Measurements from ENCODE around the gene CBFB. TPM values are rescaled to one million over a fixed set of nuclear protein-coding genes. Genes with fewer than 3 reads are reported as not detected.

The CBFB gene
- total and polyA plus RNA-seq, 3 experiments from 2014 or later = 100 to 141 (median 132) TPM

GRCh38 chr16:67013233-67013822 lies 15.6 kb upstream of the CBFB start:
- H3K4me1 Mint-ChIP-seq = peaks cover 2 to 10% (median 6%) of the 10 kb centered on the region in 3 donors
- no peaks in the 10 kb centered on the region for H3K27me3 ChIP-seq (ENCODE audit: insufficient read depth, low read length, poor library complexity, severe bottlenecking)
- peak overlapping the region; percentile 53 for H3K4me3 ChIP-seq (ENCODE audit: low read length)
- no peaks in the 10 kb centered on the region for H3K36me3 Mint-ChIP-seq
- H3K4me1 ChIP-seq (ENCODE audit: insufficient read depth, low read length) = peaks cover 16% of the 10 kb centered on the region
- peaks cover 0 to 8% of the 10 kb centered on the region in 2 donors for H3K27me3 Mint-ChIP-seq
- H3K27ac Mint-ChIP-seq = no peak overlapping the region
- H3K27ac ChIP-seq (ENCODE audit: low read depth, low read length) = no peak overlapping the region
- H3K9me3 Mint-ChIP-seq = no peaks in the 10 kb centered on the region
- no peak for DNase-seq
- peak overlapping the region; percentile 23 to 80 (median 61) for H3K4me3 Mint-ChIP-seq
- no peaks in the 10 kb centered on the region for H3K36me3 ChIP-seq (ENCODE audit: insufficient read depth, low read length)
- H3K9me3 ChIP-seq (ENCODE audit: low read length) = no peaks in the 10 kb centered on the region
- ChIA-PET POLR2A (interaction anchor here (0.5 to 3.1 kb wide), 8 partner anchors 9 to 148 kb away, joined by 3 to 10 read pairs (median 7); partner anchors contain the start of genes CBFB, FBXL8 and TRADD), CTCF (interaction anchor here (0.6 to 9.7 kb wide), 8 partner anchors 17 to 403 kb away, joined by 3 to 123 read pairs (median 4); partner anchors contain the start of genes FBXL8, TRADD and ZDHHC1)

DNA sequence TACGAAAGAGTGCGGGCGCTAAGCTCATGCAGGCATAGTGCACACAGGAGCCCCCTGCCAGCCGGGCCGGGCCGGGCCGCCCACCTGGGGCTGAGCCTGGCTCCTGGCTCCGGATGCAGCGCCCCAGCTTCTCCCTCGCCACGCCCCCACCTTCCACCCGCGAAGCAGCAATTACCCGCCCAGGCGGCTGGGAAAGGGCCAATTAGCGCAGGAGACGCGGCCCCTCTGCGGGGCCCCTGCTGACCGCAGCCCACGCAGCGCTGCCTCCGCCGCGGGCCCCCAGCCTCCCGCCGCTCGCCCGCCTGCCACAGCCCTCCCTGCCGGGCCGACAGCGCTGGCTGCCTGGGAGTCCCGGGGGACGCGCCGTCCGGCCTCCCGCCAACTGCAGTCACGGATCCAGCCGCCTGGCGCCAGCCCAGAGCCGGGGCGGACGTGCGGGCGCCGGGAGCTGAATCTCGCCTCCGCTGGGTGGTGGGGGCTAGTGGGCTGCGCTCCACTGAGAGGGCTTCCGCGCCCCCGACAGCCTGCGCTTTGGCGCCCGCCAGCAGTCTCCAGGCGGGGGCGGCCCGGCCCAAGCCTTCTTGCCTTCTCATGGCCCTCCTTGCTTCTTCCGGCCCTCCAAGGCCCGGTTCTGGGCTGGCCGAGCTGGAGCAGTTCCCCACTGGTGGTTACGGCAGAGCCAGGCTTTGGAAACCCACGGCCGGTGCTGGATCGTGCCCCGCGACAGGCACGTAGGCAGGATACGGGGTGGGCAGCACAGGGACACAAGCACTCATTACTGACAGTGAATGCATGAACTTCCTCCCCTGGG lies 14.9 kb upstream of the CBFB start:
- Mint-ChIP-seq H3K36me3 (no peaks in the 10 kb centered on the region), H3K27me3 (peaks cover 0 to 8% of the 10 kb centered on the region in 2 donors), H3K4me1 (peaks cover 2 to 10% (median 6%) of the 10 kb centered on the region in 3 donors), H3K9me3 (no peaks in the 10 kb centered on the region), H3K27ac (peak overlapping the region in 1 of 8 donors; percentile 50), H3K4me3 (peak overlapping the region; percentile 77 to 87 (median 79))
- Histone ChIP-seq H3K27ac (ENCODE audit: low read depth, low read length) (no peak overlapping the region), H3K27me3 (ENCODE audit: insufficient read depth, low read length, poor library complexity, severe bottlenecking) (no peaks in the 10 kb centered on the region), H3K4me1 (ENCODE audit: insufficient read depth, low read length) (peaks cover 16% of the 10 kb centered on the region), H3K9me3 (ENCODE audit: low read length) (no peaks in the 10 kb centered on the region), H3K36me3 (ENCODE audit: insufficient read depth, low read length) (no peaks in the 10 kb centered on the region), H3K4me3 (ENCODE audit: low read length) (peak overlapping the region; percentile 53)
- peak; percentile 56 to 80 (median 69) for DNase-seq
- CTCF ChIA-PET = interaction anchor here (1.1 to 9.7 kb wide), 7 partner anchors 16 to 402 kb away, joined by 3 to 123 read pairs (median 5); partner anchors contain the start of genes FBXL8, TRADD and ZDHHC1
- POLR2A ChIA-PET = interaction anchor here (0.5 to 3.1 kb wide), 7 partner anchors 12 to 147 kb away, joined by 3 to 10 read pairs (median 7); partner anchors contain the start of genes CBFB, FBXL8 and TRADD

GRCh38 chr16:67014634-67015312 lies 14.2 kb upstream of the CBFB start:
- CTCF ChIA-PET = interaction anchor here (1.1 to 9.7 kb wide), 6 partner anchors 16 to 230 kb away, joined by 3 to 123 read pairs (median 5); partner anchors contain the start of genes FBXL8 and TRADD
- Mint-ChIP-seq H3K27ac (peak overlapping the region in 2 of 8 donors; percentile 47 to 50), H3K36me3 (no peaks in the 10 kb centered on the region), H3K4me3 (peak overlapping the region; percentile 55 to 84 (median 79)), H3K4me1 (peaks cover 2 to 10% (median 6%) of the 10 kb centered on the region in 3 donors), H3K27me3 (peaks cover 0 to 8% of the 10 kb centered on the region in 2 donors), H3K9me3 (no peaks in the 10 kb centered on the region)
- no peaks in the 10 kb centered on the region for H3K27me3 ChIP-seq (ENCODE audit: insufficient read depth, low read length, poor library complexity, severe bottlenecking)
- peaks cover 16% of the 10 kb centered on the region for H3K4me1 ChIP-seq (ENCODE audit: insufficient read depth, low read length)
- no peaks in the 10 kb centered on the region for H3K9me3 ChIP-seq (ENCODE audit: low read length)
- no peaks in the 10 kb centered on the region for H3K36me3 ChIP-seq (ENCODE audit: insufficient read depth, low read length)
- DNase-seq = no peak
- no peak overlapping the region for H3K27ac ChIP-seq (ENCODE audit: low read depth, low read length)
- POLR2A ChIA-PET = interaction anchor here (1.0 to 3.1 kb wide), 5 partner anchors 11 to 144 kb away, joined by 3 to 10 read pairs (median 6); partner anchors contain the start of genes CBFB, FBXL8 and TRADD
- peak overlapping the region; percentile 53 for H3K4me3 ChIP-seq (ENCODE audit: low read length)

- no peak for DNase-seq
- Mint-ChIP-seq H3K4me3 (peak overlapping the region in 3 of 7 donors; percentile 22 to 45 (median 37)), H3K36me3 (no peaks in the 10 kb centered on the region), H3K27ac (peak overlapping the region in 1 of 8 donors; percentile 47), H3K27me3 (peaks cover 0 to 8% of the 10 kb centered on the region in 2 donors), H3K4me1 (peaks cover 2 to 10% (median 6%) of the 10 kb centered on the region in 3 donors), H3K9me3 (no peaks in the 10 kb centered on the region)
- Histone ChIP-seq H3K4me1 (ENCODE audit: insufficient read depth, low read length) (peaks cover 16% of the 10 kb centered on the region), H3K27me3 (ENCODE audit: insufficient read depth, low read length, poor library complexity, severe bottlenecking) (no peaks in the 10 kb centered on the region), H3K9me3 (ENCODE audit: low read length) (no peaks in the 10 kb centered on the region), H3K27ac (ENCODE audit: low read depth, low read length) (no peak overlapping the region), H3K4me3 (ENCODE audit: low read length) (no peak overlapping the region), H3K36me3 (ENCODE audit: insufficient read depth, low read length) (no peaks in the 10 kb centered on the region)
- ChIA-PET POLR2A (interaction anchor here (1.5 to 3.1 kb wide), 2 partner anchors 140 to 144 kb away, joined by 4 to 10 read pairs; partner anchors contain the start of genes FBXL8 and TRADD), CTCF (interaction anchor here (1.3 to 9.7 kb wide), 2 partner anchors 86 to 142 kb away, joined by 4 to 123 read pairs; partner anchors contain the start of genes FBXL8 and TRADD)
Observed at GRCh38 chr16:67015313-67015731, 13.6 kb upstream of the CBFB start.

GRCh38 chr16:67016143-67016542 lies 12.8 kb upstream of the CBFB start:
- DNase-seq = no peak
- no peak overlapping the region for H3K4me3 ChIP-seq (ENCODE audit: low read length)
- H3K4me1 Mint-ChIP-seq = peaks cover 2 to 10% (median 6%) of the 10 kb centered on the region in 3 donors
- H3K4me1 ChIP-seq (ENCODE audit: insufficient read depth, low read length) = peaks cover 16% of the 10 kb centered on the region
- H3K9me3 ChIP-seq (ENCODE audit: low read length) = no peaks in the 10 kb centered on the region
- H3K27me3 ChIP-seq (ENCODE audit: insufficient read depth, low read length, poor library complexity, severe bottlenecking) = no peaks in the 10 kb centered on the region
- H3K4me3 Mint-ChIP-seq = no peak overlapping the region
- POLR2A ChIA-PET = interaction anchor here (0.6 to 1.5 kb wide), 2 partner anchors 13 to 143 kb away, joined by 4 read pairs; partner anchors contain the start of genes FBXL8 and TRADD
- H3K27ac Mint-ChIP-seq = peak overlapping the region in 1 of 8 donors; percentile 75
- H3K27ac ChIP-seq (ENCODE audit: low read depth, low read length) = no peak overlapping the region
- H3K27me3 Mint-ChIP-seq = peaks cover 0 to 3% of the 10 kb centered on the region in 2 donors
- H3K9me3 Mint-ChIP-seq = no peaks in the 10 kb centered on the region
- H3K36me3 Mint-ChIP-seq = no peaks in the 10 kb centered on the region
- CTCF ChIA-PET = interaction anchor here (1.2 to 9.7 kb wide), 4 partner anchors 85 to 177 kb away, joined by 3 to 123 read pairs (median 4); partner anchors contain the start of genes FBXL8 and TRADD
- no peaks in the 10 kb centered on the region for H3K36me3 ChIP-seq (ENCODE audit: insufficient read depth, low read length)

DNA sequence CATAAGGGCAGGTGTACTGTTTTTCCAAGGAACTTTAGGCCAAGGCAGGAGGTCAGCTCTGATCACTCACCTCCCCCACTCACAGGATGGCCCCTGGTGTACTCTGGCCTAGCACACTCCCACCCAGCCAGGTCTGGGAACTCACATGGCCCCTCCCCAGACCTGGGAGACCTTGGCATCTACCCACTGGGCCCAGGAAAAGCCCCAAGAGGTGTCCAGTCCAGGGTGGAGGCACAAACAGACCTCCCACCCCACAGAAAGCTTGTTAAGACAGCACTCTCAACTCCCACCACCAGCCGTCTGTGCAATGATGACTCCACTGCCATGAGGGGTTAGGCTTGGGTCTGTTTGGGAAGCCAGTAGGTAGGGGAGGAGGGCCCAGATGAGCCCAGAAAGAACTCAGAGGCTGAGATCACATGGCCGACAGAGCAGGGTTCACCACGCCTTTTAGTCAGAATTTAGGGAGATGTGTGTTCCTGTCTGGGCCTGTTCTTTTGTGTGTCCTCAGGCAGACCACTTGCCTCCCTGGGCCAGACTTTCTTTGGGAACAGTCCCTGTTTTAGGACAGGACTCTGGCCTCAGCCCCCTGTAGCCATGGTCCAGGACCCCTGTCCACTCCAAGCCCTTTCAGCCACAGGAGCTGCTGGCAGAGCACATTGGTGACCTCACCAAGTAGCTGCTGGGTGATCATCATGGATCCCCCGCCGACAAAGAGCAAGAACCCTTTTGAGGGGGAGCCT lies 12.1 kb upstream of the CBFB start:
- no peak for DNase-seq
- peaks cover 0 to 3% of the 10 kb centered on the region in 2 donors for H3K27me3 Mint-ChIP-seq
- peak overlapping the region in 2 of 8 donors; percentile 50 to 70 for H3K27ac Mint-ChIP-seq
- H3K9me3 ChIP-seq (ENCODE audit: low read length) = no peaks in the 10 kb centered on the region
- no peaks in the 10 kb centered on the region for H3K36me3 ChIP-seq (ENCODE audit: insufficient read depth, low read length)
- H3K4me1 Mint-ChIP-seq = peaks cover 2 to 10% (median 6%) of the 10 kb centered on the region in 3 donors
- peak overlapping the region in 1 of 7 donors; percentile 28 for H3K4me3 Mint-ChIP-seq
- H3K4me3 ChIP-seq (ENCODE audit: low read length) = no peak overlapping the region
- H3K27me3 ChIP-seq (ENCODE audit: insufficient read depth, low read length, poor library complexity, severe bottlenecking) = no peaks in the 10 kb centered on the region
- no peak overlapping the region for H3K27ac ChIP-seq (ENCODE audit: low read depth, low read length)
- peaks cover 16% of the 10 kb centered on the region for H3K4me1 ChIP-seq (ENCODE audit: insufficient read depth, low read length)
- ChIA-PET POLR2A (no interaction called here), CTCF (interaction anchor here (0.8 to 9.7 kb wide), 13 partner anchors 12 to 229 kb away, joined by 3 to 123 read pairs (median 4); partner anchors contain the start of genes CBFB, FBXL8 and TRADD)
- H3K36me3 Mint-ChIP-seq = no peaks in the 10 kb centered on the region
- no peaks in the 10 kb centered on the region for H3K9me3 Mint-ChIP-seq

All from CD8-positive, alpha-beta memory T cell (primary cell).